SK-N-SH (cell line): ENCODE results near the gene RAB6B. TPM values are rescaled to one million over a fixed set of nuclear protein-coding genes. Genes with fewer than 3 reads are reported as not detected.

Experiments
- CTCF ChIA-PET: fragments of 300-600, 350-600 bp; formaldehyde crosslinking; extraction: SDS; loops from one replicate; lab custom pipeline; 2021; lab: Yijun Ruan, JAX
- POLR2A ChIA-PET: fragments of 350-600 bp; sonication (Branson Sonifier 250); formaldehyde crosslinking; extraction: SDS; loops from one replicate; lab custom pipeline; 2020; ENCODE audit warnings: antibody characterized with exemption, inconsistent platforms; lab: Yijun Ruan, JAX
- DNase-seq: peaks from one replicate; pipeline ENCODE4 v3.0.0; 2012
- H2AFZ ChIP-seq: fragments of 200-600 bp; sonication (generic); 2 replicates; pipeline ENCODE4 v1.8.1; 2016; ENCODE audit warnings: antibody characterized with exemption, mild to moderate bottlenecking, low read depth
- H3F3A ChIP-seq: fragments of 200-600 bp; sonication (generic); replicated peaks from 2 replicates; pipeline ENCODE3; 2016; ENCODE audit warnings: antibody characterized with exemption, mild to moderate bottlenecking; ENCODE audit not compliant: insufficient read depth
- H3K27ac ChIP-seq, 2 experiments: fragments of 200-500 bp in 1 of 2; fragments of 200-600 bp in 1 of 2; sonication (Bioruptor generic) in 1 of 2; sonication (generic), shearing (Covaris generic) in 1 of 2; 2 replicates each; pipeline versions ENCODE4 v1.5.1 to v1.6.1; 2014 to 2016; ENCODE audit warnings: low read depth in 2 of 2, inconsistent platforms in 1 of 2, low read length in 1 of 2, mild to moderate bottlenecking in 1 of 2, mixed read lengths in 1 of 2
- H3K27me3 ChIP-seq: fragments of 200-600 bp; sonication (generic), shearing (Covaris generic); 2 replicates; pipeline ENCODE4 v1.6.1; 2016; ENCODE audit warnings: mixed run types; ENCODE audit not compliant: insufficient read depth
- H3K36me3 ChIP-seq, 2 experiments: fragments of 200-500 bp in 1 of 2; fragments of 200-600 bp in 1 of 2; sonication (Bioruptor generic) in 1 of 2; sonication (generic) in 1 of 2; replicated peaks in 1 of 2; 2 replicates each; pipeline versions ENCODE3 to v1.5.1; 2014 to 2016; ENCODE audit warnings: low read length in 1 of 2, mild to moderate bottlenecking in 1 of 2; ENCODE audit not compliant: insufficient read depth in 2 of 2, control insufficient read depth in 1 of 2
- H3K4me1 ChIP-seq, 2 experiments: fragments of 200-500 bp in 1 of 2; fragments of 200-600 bp in 1 of 2; sonication (Bioruptor generic) in 1 of 2; sonication (generic), shearing (Covaris generic) in 1 of 2; 2 replicates each; pipeline versions ENCODE4 v1.5.1 to v1.6.1; 2014 to 2016; ENCODE audit warnings: low read depth in 1 of 2, low read length in 1 of 2, mixed run types in 1 of 2; ENCODE audit not compliant: insufficient read depth in 2 of 2, control insufficient read depth in 1 of 2
- H3K4me2 ChIP-seq: fragments of 200-600 bp; sonication (generic), shearing (Covaris generic); 2 replicates; pipeline ENCODE4 v1.6.1; 2017; ENCODE audit warnings: mixed run types
- H3K4me3 ChIP-seq, 2 experiments: fragments of 200-500 bp in 1 of 2; fragments of 200-600 bp in 1 of 2; sonication (Bioruptor generic) in 1 of 2; sonication (generic), shearing (Covaris generic) in 1 of 2; 2 replicates each; pipeline versions ENCODE4 v1.5.1 to v1.8.1; 2014 to 2016; ENCODE audit warnings: low read depth in 2 of 2, inconsistent platforms in 1 of 2, low read length in 1 of 2, mild to moderate bottlenecking in 1 of 2, mixed read lengths in 1 of 2, moderate library complexity in 1 of 2
- H3K79me2 ChIP-seq: fragments of 200-600 bp; sonication (generic); 2 replicates; pipeline ENCODE4 v1.8.1; 2017; ENCODE audit warnings: mild to moderate bottlenecking; ENCODE audit not compliant: insufficient read depth
- H3K9ac ChIP-seq: fragments of 200-600 bp; sonication (generic); 2 replicates; pipeline ENCODE4 v1.6.1; 2017; ENCODE audit warnings: mixed run types
- H3K9me2 ChIP-seq: fragments of 200-600 bp; sonication (generic); 2 replicates; pipeline ENCODE4 v1.6.1; 2017; ENCODE audit warnings: mixed run types
- H3K9me3 ChIP-seq: fragments of 200-600 bp; sonication (generic); 2 replicates; pipeline ENCODE4 v1.6.1; 2017; ENCODE audit warnings: mixed run types, mild to moderate bottlenecking, moderate library complexity
- H4K20me1 ChIP-seq: fragments of 200-600 bp; sonication (generic); 2 replicates; pipeline ENCODE4 v1.6.1; 2017; ENCODE audit warnings: mild to moderate bottlenecking, mixed run types; ENCODE audit not compliant: insufficient read depth
- EZH2phosphoT487 ChIP-seq: fragments of 200-600 bp; sonication (generic); IDR thresholded peaks from 2 replicates; pipeline ENCODE4 v1.6.1; 2017; ENCODE audit warnings: low read depth, mixed run types, mild to moderate bottlenecking, antibody characterized with exemption, moderate library complexity, borderline replicate concordance
- JUND ChIP-seq: IDR thresholded peaks from 2 replicates; pipeline ENCODE4 v1.4.0; 2012
- MEF2A ChIP-seq: IDR thresholded peaks from 2 replicates; pipeline ENCODE4 v1.4.0; 2012; ENCODE audit warnings: low read depth, borderline replicate concordance
- MXI1 ChIP-seq: IDR thresholded peaks from 2 replicates; pipeline ENCODE4 v1.6.1; 2012; ENCODE audit warnings: mild to moderate bottlenecking, low read depth, low read length, improper control_type of control experiment
- RFX5 ChIP-seq: IDR thresholded peaks from 2 replicates; pipeline ENCODE4 v1.6.1; 2012; ENCODE audit warnings: mild to moderate bottlenecking, improper control_type of control experiment, low read length
- RXRA ChIP-seq: IDR thresholded peaks from 2 replicates; pipeline ENCODE4 v1.4.0; 2012; ENCODE audit warnings: low read depth, mild to moderate bottlenecking, borderline replicate concordance
- SIN3A ChIP-seq: IDR thresholded peaks from 2 replicates; pipeline ENCODE4 v1.6.1; 2012; ENCODE audit warnings: low read depth, mild to moderate bottlenecking, low read length, moderate library complexity, borderline replicate concordance
- TAF1 ChIP-seq: IDR thresholded peaks from 2 replicates; pipeline ENCODE4 v1.6.1; 2012; ENCODE audit warnings: low read depth, mild to moderate bottlenecking, low read length, moderate library complexity, borderline replicate concordance
- TEAD4 ChIP-seq: IDR thresholded peaks from 2 replicates; pipeline ENCODE4 v1.4.0; 2012; ENCODE audit warnings: mild to moderate bottlenecking, borderline replicate concordance; ENCODE audit not compliant: insufficient read depth
- YY1 ChIP-seq: IDR thresholded peaks from 2 replicates; pipeline ENCODE4 v1.4.0; 2012; ENCODE audit warnings: low read depth, mild to moderate bottlenecking
- ZBTB33 ChIP-seq: IDR thresholded peaks from 2 replicates; pipeline ENCODE4 v1.4.0; 2012; ENCODE audit warnings: low read depth, borderline replicate concordance
- WGBS: methylation state at CpG from one replicate; pipeline ENCODE4 v1.1.6; 2017; ENCODE audit warnings: low lambda C conversion rate; 5-methylcytosine and 5-hydroxymethylcytosine counted together
- polyA plus RNA-seq, 3 experiments: library from polyadenylated mRNA; depleted of rRNA; stranded (reverse); fragments of >200 nt; gene quantifications; 2 replicates each; pipeline ENCODE4 v1.2.3, GENCODE V29; 2012
- TF ChIP-seq, protein P1 (sequence below): IDR thresholded peaks from 2 replicates; pipeline ENCODE4; 2012
- TF ChIP-seq, protein P2 (sequence below): IDR thresholded peaks from 2 replicates; pipeline ENCODE4 v1.4.0; 2012; ENCODE audit warnings: low read depth, borderline replicate concordance

The RAB6B gene
- polyA plus RNA-seq, 1 of the 3 experiments (the other 2 are of a cell fraction), result 9.3 TPM

DNA sequence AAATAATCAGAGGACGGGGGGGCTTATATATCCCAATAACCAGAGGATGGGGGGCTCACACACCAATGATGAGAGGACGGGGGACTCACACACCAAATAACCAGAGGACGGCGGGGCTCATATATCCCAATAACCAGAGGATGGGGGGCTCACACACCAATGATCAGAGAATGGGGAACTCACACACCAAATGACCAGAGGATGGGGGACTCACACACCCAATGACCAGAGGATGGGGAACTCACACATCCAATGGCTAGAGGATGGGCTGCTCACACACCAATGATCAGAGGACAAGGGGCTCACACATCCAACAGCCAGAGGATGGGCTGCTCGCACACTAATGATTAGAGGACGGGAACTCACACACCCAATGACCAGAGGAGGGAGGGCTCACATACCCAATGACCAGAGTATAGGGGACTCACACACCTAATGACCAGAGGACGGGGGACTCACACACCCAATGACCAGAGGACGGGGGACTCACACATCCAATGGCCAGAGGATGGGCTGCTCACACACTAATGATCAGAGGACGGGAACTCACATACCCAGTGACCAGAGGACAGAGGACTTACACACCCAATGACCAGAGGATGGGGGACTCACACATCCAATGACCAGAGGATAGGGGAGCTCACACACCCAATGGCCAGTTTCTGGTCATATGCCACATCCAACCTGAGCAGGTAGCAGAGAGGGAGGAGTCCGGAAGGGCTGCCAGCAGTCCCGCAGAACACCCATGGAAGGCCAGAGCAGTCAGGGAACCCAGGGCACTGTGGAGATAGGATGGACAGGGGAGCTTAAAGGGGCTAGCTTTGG lies 10.6 kb downstream of the RAB6B start (continued):
- TF ChIP-seq TEAD4 (no peak), SIN3A (no peak)
- TF ChIP-seq, protein P1, sequence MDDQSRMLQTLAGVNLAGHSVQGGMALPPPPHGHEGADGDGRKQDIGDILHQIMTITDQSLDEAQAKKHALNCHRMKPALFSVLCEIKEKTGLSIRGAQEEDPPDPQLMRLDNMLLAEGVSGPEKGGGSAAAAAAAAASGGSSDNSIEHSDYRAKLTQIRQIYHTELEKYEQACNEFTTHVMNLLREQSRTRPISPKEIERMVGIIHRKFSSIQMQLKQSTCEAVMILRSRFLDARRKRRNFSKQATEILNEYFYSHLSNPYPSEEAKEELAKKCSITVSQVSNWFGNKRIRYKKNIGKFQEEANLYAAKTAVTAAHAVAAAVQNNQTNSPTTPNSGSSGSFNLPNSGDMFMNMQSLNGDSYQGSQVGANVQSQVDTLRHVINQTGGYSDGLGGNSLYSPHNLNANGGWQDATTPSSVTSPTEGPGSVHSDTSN, result no peak

DNA sequence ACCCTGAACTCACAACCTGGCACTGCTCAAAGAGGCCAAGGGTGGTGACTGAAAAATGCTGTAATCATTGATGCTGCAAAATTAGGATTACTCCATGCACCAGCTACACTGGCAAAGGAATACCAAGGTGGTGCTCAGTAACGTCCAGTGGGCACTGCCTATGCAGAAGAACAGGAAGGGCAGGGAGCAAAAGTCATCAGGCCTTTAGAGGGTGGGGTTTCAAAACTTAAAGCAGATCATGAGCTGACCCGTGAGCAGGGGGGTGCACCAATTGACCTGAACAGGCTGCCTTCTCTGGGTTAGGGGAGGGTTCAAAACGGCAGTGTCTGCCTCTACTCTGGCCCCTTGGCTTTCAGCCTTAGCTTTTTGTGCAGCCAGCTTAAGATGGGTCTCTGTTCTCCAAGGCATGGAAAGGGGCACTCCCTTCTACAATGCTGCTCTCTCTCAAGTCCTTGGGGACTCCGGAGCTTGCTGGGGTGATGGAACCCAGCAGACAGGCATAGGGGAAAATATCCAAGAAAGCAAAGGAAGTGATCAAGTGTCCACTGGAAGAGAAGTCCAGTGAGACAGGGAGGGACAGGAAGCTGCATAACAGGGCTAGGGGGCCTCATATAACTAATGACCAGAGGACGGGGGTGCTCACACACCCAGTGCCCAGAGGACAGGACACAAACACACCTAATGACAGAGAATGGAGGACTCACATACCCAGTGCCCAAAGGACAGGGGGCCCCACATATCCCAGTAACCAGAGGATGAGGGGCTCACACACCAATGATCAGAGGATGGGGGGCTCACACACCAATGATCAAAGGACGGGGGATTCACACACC lies 11.4 kb downstream of the RAB6B start:
- H3K27me3 ChIP-seq, result no peaks in the 10 kb centered on the region; the same call in 1 of the 2 replicates
- H3K36me3 ChIP-seq, result no peaks in the 10 kb centered on the region
- no peak overlapping the region for H3K4me2 ChIP-seq
- no peak for DNase-seq
- WGBS, result 38% methylated on average over 6 of the region's 6 CpGs
- H3K9ac ChIP-seq, result no peak overlapping the region
- ChIA-PET POLR2A (no interaction called here), CTCF (interaction anchor here (1.2 kb wide), 1 partner anchor 10 kb away, joined by 4 read pairs; no protein-coding TSS in a partner anchor)
- H3K79me2 ChIP-seq, result no peaks in the 10 kb centered on the region
- no peak overlapping the region for H3K27ac ChIP-seq
- no peaks in the 10 kb centered on the region for H3K9me3 ChIP-seq
- TF ChIP-seq, protein P1, result no peak
- TF ChIP-seq SIN3A, result no peak
- no peaks in the 10 kb centered on the region for H3K9me2 ChIP-seq
- no peak overlapping the region for H3K4me3 ChIP-seq
- no peaks in the 10 kb centered on the region for H4K20me1 ChIP-seq
- H3K4me1 ChIP-seq, result no peaks in the 10 kb centered on the region; a peak in 1 of 4 replicates
- H2AFZ ChIP-seq, result no peak overlapping the region
- H3F3A ChIP-seq, result no peaks in the 10 kb centered on the region

- no peak for DNase-seq
- Histone ChIP-seq H3K79me2 (no peaks in the 10 kb centered on the region), H3K36me3 (no peaks in the 10 kb centered on the region), H3K9me3 (no peaks in the 10 kb centered on the region), H3K4me3 (no peak overlapping the region), H3F3A (no peaks in the 10 kb centered on the region), H3K4me1 (no peaks in the 10 kb centered on the region; a peak in 1 of 4 replicates), H3K27me3 (no peaks in the 10 kb centered on the region; the same call in 1 of the 2 replicates), H3K4me2 (no peak overlapping the region), H3K9ac (no peak overlapping the region), H2AFZ (no peak overlapping the region), H3K27ac (no peak overlapping the region), H4K20me1 (no peaks in the 10 kb centered on the region), H3K9me2 (no peaks in the 10 kb centered on the region)
- ChIA-PET CTCF (interaction anchor here (1.2 kb wide), 1 partner anchor 11 kb away, joined by 4 read pairs; no protein-coding TSS in a partner anchor), POLR2A (no interaction called here)
- TF ChIP-seq MXI1 (no peak), ZBTB33 (no peak), SIN3A (no peak), RFX5 (no peak), TAF1 (no peak), JUND (no peak), EZH2phosphoT487 (no peak), YY1 (no peak), RXRA (no peak), MEF2A (no peak)
- TF ChIP-seq, protein P1, result no peak
- TF ChIP-seq, protein P2, sequence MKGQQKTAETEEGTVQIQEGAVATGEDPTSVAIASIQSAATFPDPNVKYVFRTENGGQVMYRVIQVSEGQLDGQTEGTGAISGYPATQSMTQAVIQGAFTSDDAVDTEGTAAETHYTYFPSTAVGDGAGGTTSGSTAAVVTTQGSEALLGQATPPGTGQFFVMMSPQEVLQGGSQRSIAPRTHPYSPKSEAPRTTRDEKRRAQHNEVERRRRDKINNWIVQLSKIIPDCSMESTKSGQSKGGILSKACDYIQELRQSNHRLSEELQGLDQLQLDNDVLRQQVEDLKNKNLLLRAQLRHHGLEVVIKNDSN, result no peak
These were observed 12.0 kb downstream of the RAB6B start for GRCh38 chr3:133883641-133884040.
